SK-N-SH (cell line): ENCODE data around the gene SEC61B.

Experiments used
- EP300 ChIP-seq, 2 experiments: IDR thresholded peaks; 2 replicates each; pipeline versions ENCODE4 v1.4.0 to v1.6.1; 2012; ENCODE audit warnings: borderline replicate concordance in 1 of 2, low read depth in 1 of 2, low read length in 1 of 2
- GATA2 ChIP-seq: sonication (generic); formaldehyde crosslinking; IDR thresholded peaks from 2 replicates; pipeline ENCODE4 v1.5.0; 2020; ENCODE audit warnings: mild to moderate bottlenecking, missing genetic modification reagents
- JUND ChIP-seq: IDR thresholded peaks from 2 replicates; pipeline ENCODE4 v1.4.0; 2012
- MXI1 ChIP-seq: IDR thresholded peaks from 2 replicates; pipeline ENCODE4 v1.6.1; 2012; ENCODE audit warnings: mild to moderate bottlenecking, low read depth, low read length, improper control_type of control experiment
- POLR2AphosphoS5 ChIP-seq: IDR thresholded peaks from 2 replicates; pipeline ENCODE4 v1.6.1; 2012; ENCODE audit warnings: low read depth, low read length
- RXRA ChIP-seq: IDR thresholded peaks from 2 replicates; pipeline ENCODE4 v1.4.0; 2012; ENCODE audit warnings: low read depth, mild to moderate bottlenecking, borderline replicate concordance
- TAF1 ChIP-seq: IDR thresholded peaks from 2 replicates; pipeline ENCODE4 v1.6.1; 2012; ENCODE audit warnings: low read depth, mild to moderate bottlenecking, low read length, moderate library complexity, borderline replicate concordance
- TF ChIP-seq, protein P1 (sequence below): fragments of 200-600 bp; sonication (generic); IDR thresholded peaks from 2 replicates; pipeline ENCODE4 v1.6.1; 2017; ENCODE audit warnings: antibody characterized with exemption, mild to moderate bottlenecking, moderate library complexity
- TF ChIP-seq, protein P2 (sequence below): IDR thresholded peaks from 2 replicates; pipeline ENCODE4 v1.4.0; 2012; ENCODE audit warnings: low read depth, borderline replicate concordance
- TF ChIP-seq, protein P3 (sequence below): IDR thresholded peaks from 2 replicates; pipeline ENCODE4 v1.6.1; 2012; ENCODE audit warnings: mild to moderate bottlenecking, low read depth, low read length, moderate library complexity

DNA sequence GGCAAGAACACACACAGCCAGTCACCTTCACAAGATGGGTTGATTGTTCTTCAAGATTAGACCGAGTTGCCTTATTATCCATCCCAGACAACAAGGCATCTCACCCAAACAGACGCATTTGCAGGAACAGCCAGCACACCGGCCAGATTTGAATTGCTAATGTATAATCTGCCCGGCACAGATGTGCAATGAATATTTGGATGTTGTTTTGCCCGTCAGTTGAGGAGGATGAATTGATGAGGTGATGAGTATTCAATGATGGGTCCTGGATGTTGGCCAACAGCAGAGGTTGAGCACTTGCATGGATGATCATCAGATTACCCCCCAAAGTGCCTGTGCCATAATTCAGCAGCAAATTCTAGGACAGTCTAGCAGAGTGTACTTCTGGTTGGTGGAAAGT, 20.5 kb upstream of the SEC61B start:
- TF ChIP-seq, protein P1, sequence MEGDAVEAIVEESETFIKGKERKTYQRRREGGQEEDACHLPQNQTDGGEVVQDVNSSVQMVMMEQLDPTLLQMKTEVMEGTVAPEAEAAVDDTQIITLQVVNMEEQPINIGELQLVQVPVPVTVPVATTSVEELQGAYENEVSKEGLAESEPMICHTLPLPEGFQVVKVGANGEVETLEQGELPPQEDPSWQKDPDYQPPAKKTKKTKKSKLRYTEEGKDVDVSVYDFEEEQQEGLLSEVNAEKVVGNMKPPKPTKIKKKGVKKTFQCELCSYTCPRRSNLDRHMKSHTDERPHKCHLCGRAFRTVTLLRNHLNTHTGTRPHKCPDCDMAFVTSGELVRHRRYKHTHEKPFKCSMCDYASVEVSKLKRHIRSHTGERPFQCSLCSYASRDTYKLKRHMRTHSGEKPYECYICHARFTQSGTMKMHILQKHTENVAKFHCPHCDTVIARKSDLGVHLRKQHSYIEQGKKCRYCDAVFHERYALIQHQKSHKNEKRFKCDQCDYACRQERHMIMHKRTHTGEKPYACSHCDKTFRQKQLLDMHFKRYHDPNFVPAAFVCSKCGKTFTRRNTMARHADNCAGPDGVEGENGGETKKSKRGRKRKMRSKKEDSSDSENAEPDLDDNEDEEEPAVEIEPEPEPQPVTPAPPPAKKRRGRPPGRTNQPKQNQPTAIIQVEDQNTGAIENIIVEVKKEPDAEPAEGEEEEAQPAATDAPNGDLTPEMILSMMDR, result no peak
- TF ChIP-seq TAF1 (no peak), JUND (no peak), POLR2AphosphoS5 (no peak), GATA2 (no peak), RXRA (no peak), MXI1 (no peak), EP300 (IDR thresholded peaks at IDR 0.05; ENCODE audit: borderline replicate concordance in 1 of 2, low read depth in 1 of 2, low read length in 1 of 2) (no peak)
- TF ChIP-seq, protein P2, sequence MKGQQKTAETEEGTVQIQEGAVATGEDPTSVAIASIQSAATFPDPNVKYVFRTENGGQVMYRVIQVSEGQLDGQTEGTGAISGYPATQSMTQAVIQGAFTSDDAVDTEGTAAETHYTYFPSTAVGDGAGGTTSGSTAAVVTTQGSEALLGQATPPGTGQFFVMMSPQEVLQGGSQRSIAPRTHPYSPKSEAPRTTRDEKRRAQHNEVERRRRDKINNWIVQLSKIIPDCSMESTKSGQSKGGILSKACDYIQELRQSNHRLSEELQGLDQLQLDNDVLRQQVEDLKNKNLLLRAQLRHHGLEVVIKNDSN, result no peak
- TF ChIP-seq, protein P3, sequence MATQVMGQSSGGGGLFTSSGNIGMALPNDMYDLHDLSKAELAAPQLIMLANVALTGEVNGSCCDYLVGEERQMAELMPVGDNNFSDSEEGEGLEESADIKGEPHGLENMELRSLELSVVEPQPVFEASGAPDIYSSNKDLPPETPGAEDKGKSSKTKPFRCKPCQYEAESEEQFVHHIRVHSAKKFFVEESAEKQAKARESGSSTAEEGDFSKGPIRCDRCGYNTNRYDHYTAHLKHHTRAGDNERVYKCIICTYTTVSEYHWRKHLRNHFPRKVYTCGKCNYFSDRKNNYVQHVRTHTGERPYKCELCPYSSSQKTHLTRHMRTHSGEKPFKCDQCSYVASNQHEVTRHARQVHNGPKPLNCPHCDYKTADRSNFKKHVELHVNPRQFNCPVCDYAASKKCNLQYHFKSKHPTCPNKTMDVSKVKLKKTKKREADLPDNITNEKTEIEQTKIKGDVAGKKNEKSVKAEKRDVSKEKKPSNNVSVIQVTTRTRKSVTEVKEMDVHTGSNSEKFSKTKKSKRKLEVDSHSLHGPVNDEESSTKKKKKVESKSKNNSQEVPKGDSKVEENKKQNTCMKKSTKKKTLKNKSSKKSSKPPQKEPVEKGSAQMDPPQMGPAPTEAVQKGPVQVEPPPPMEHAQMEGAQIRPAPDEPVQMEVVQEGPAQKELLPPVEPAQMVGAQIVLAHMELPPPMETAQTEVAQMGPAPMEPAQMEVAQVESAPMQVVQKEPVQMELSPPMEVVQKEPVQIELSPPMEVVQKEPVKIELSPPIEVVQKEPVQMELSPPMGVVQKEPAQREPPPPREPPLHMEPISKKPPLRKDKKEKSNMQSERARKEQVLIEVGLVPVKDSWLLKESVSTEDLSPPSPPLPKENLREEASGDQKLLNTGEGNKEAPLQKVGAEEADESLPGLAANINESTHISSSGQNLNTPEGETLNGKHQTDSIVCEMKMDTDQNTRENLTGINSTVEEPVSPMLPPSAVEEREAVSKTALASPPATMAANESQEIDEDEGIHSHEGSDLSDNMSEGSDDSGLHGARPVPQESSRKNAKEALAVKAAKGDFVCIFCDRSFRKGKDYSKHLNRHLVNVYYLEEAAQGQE, result no peak
